Measurements from ENCODE around the gene RMND1. TPM values are rescaled to one million over a fixed set of nuclear protein-coding genes. Genes with fewer than 3 reads are reported as not detected.
"Not testable (repeated sequence)": the region's sequence is repeated elsewhere in the genome, so short reads cannot be mapped to it uniquely, and the experiment has no call there.

The RMND1 gene
- polyA plus RNA-seq, 2 of the 4 experiments (the other 2 are of a cell fraction) = 11.7 to 13.1 TPM

DNA sequence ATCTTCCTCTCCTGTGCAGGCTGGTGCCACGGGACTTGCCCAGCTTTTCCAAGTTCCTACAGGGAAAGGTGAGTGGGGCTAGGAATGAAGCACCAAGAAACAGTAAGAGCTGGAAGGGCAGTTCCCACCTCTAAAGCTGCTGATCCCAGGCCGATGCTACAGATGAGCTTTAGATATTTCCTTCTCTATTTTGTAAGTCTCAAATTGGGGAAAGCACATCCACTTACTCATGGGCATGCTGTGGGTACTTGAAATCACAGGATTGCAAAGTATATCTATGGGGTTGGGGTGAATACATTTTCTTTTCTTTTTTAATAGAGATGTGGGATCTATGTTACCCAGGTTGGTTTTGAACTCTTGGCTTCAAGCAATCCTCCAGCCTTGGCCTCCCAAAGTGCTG, 63.7 kb downstream of the RMND1 start:
- CTCF ChIA-PET = interaction anchor here (0.9 kb wide), 1 partner anchor 570 kb away, joined by 3 read pairs; no protein-coding TSS in a partner anchor
- DNase-seq (ENCODE audit: low read depth in 1 of 2, low spot score in 1 of 2) (no peak), ATAC-seq (no peak), FAIRE-seq (no peak)
- POLR2A ChIA-PET = interaction anchor here (0.7 kb wide), 1 partner anchor 13 kb away, joined by 4 read pairs; no protein-coding TSS in a partner anchor
- Histone ChIP-seq H3K27ac (peak overlapping the region in 1 of 2 experiments; percentile 100; a peak in 2 of 6 replicates), H3K4me2 (peak overlapping the region; percentile 91; the same call in 2 of the 3 replicates), H3K4me1 (peaks cover 25% of the 10 kb centered on the region), H3K9me3 (no peaks in the 10 kb centered on the region), H3K4me3 (no peak overlapping the region)
- TF ChIP-seq CTCF (IDR thresholded peaks at IDR 0.05) = no peak
- no peak for TF ChIP-seq FOSL2 (IDR thresholded peaks at IDR 0.05)
- no peak for TF ChIP-seq FOSL2 (CRISPR knock-in tag; IDR thresholded peaks at IDR 0.05)
- TF ChIP-seq, protein P1, sequence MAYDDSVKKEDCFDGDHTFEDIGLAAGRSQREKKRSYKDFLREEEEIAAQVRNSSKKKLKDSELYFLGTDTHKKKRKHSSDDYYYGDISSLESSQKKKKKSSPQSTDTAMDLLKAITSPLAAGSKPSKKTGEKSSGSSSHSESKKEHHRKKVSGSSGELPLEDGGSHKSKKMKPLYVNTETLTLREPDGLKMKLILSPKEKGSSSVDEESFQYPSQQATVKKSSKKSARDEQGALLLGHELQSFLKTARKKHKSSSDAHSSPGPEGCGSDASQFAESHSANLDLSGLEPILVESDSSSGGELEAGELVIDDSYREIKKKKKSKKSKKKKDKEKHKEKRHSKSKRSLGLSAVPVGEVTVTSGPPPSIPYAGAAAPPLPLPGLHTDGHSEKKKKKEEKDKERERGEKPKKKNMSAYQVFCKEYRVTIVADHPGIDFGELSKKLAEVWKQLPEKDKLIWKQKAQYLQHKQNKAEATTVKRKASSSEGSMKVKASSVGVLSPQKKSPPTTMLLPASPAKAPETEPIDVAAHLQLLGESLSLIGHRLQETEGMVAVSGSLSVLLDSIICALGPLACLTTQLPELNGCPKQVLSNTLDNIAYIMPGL (CRISPR knock-in tag; IDR thresholded peaks at IDR 0.05; ENCODE audit: borderline replicate concordance) = no peak
- TF ChIP-seq NR3C1 (IDR thresholded peaks at IDR 0.05) = no peak
- 94% methylated on average over 2 of the region's 2 CpGs for WGBS (ENCODE audit: missing lambda C conversion rate)

DNA sequence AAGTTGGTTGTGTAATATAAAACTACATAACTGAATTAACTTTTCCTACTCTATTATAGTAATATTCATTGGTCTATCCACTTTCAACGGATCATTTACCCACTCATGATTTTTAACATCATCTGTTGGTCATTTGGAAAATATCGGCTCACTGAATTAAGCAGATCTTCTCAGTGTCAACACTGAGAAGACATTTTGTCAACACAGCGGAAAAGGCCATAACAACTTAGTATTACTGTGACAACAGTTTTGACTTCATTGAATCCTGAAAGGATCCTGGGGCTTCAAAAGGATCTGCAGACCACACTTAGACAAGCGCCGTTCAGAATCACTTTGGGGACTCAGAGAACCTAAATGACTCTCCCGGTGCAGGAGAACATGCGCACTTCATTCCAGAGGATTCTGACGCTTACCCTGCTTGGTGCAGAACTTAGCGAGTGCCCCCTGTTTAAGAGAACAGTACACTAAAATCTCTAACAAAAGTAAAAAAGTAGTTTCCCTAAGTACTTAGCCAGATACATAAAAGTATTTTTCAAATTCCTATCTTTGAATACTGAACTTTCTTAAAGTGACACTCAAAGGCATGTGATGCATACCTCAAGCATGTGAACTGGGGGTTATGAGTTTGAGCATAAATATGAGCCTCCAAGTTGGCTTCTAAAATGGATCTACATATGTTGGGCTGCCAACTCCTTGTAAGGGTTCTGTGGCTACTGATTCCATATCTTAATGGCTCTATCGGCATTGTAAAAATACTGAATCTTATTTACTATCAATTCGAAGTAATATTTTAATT, 64.6 kb downstream of the RMND1 start:
- Histone ChIP-seq H3K4me1 (peaks cover 18% of the 10 kb centered on the region; the same call in 2 of the 3 replicates), H3K9me3 (no peaks in the 10 kb centered on the region), H3K4me2 (no peak overlapping the region), H3K27ac (no peak overlapping the region), H3K4me3 (no peak overlapping the region)
- ChIA-PET CTCF (interaction anchor here (0.9 kb wide), 1 partner anchor 569 kb away, joined by 3 read pairs; no protein-coding TSS in a partner anchor), POLR2A (interaction anchor here (0.7 kb wide), 1 partner anchor 13 kb away, joined by 4 read pairs; no protein-coding TSS in a partner anchor)
- no peak for TF ChIP-seq FOSL2 (IDR thresholded peaks at IDR 0.05)
- no peak for TF ChIP-seq FOSL2 (CRISPR knock-in tag; IDR thresholded peaks at IDR 0.05)
- TF ChIP-seq TFCP2L1 (CRISPR knock-in tag; IDR thresholded peaks at IDR 0.05) = no peak
- peak; percentile 9 for TF ChIP-seq MAFK (IDR thresholded peaks at IDR 0.05; ENCODE audit: partially characterized antibody)
- TF ChIP-seq NR3C1 (IDR thresholded peaks at IDR 0.05) = no peak
- no peak for ATAC-seq
- DNase-seq (ENCODE audit: low read depth in 1 of 2, low spot score in 1 of 2) = no peak
- WGBS (ENCODE audit: missing lambda C conversion rate) = 85% methylated on average over 11 of the region's 11 CpGs
- FAIRE-seq = no peak

DNA sequence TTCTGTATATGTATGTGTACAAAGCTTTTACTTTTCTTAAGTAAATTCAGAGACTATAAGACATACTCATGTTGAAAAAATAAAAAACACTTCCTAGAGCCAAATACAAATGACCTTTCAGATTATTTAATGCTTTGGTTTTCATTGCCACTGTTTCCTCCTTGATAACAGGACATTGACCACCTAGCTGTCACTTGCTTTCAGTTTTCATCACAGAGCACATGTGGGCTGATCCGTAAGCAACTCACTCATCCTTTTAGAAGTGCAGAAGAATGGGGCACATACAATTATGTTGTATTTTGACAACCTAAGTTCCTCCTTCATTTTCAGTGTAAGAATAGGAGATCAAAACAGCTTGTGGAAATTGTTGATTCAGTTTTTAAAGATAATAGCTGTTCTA, 66.7 kb downstream of the RMND1 start:
- DNase-seq (ENCODE audit: low read depth in 1 of 2, low spot score in 1 of 2) (no peak), ATAC-seq (no peak), FAIRE-seq (no peak)
- H3K9me3 ChIP-seq = no peaks in the 10 kb centered on the region
- POLR2A ChIA-PET = interaction anchor here (0.6 kb wide), 1 partner anchor 18 kb away, joined by 3 read pairs; no protein-coding TSS in a partner anchor
- H3K4me2 ChIP-seq = no peak overlapping the region
- WGBS (ENCODE audit: missing lambda C conversion rate) = 88% methylated on average over 1 of the region's 1 CpG
- no peak overlapping the region for H3K27ac ChIP-seq
- no peak overlapping the region for H3K4me3 ChIP-seq
- TF ChIP-seq BHLHE40 (IDR thresholded peaks at IDR 0.05; ENCODE audit: low read depth, low read length) (no peak), JUN (IDR thresholded peaks at IDR 0.05) (no peak), SMC3 (IDR thresholded peaks at IDR 0.05) (no peak)
- CTCF ChIA-PET = no interaction called here
- peaks cover 18% of the 10 kb centered on the region; the same call in 2 of the 3 replicates for H3K4me1 ChIP-seq

DNA sequence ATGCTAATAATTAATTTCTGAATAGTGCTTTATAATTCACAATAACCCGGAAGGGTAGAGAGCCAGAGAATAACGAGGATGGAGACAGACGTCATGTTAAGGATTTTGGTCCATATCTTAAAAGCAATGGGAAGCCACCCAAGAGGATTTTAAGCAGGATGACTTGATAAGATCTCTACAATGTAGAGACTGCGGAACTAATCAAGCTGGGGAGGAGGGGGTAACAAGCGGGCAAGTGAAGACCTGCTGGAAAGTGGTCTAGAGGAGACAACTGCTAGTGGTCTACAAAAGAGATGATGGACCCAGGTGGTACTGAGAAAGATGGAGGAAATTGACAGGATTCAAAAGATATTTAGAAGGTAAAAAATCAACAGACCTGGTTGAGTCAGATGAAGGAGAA, 67.8 kb downstream of the RMND1 start:
- ChIA-PET CTCF (interaction anchor here (1.4 kb wide), 1 partner anchor 14 kb away, joined by 4 read pairs; no protein-coding TSS in a partner anchor), POLR2A (no interaction called here)
- ATAC-seq = no peak
- FAIRE-seq = no peak
- 88% methylated on average over 5 of the region's 5 CpGs for WGBS (ENCODE audit: missing lambda C conversion rate)
- H3K4me1 ChIP-seq = peaks cover 18% of the 10 kb centered on the region; the same call in 2 of the 3 replicates
- H3K4me2 ChIP-seq = no peak overlapping the region
- DNase-seq (ENCODE audit: low read depth in 1 of 2, low spot score in 1 of 2) = no peak
- no peaks in the 10 kb centered on the region for H3K9me3 ChIP-seq
- H3K27ac ChIP-seq = no peak overlapping the region
- TF ChIP-seq FOXS1 (CRISPR knock-in tag; IDR thresholded peaks at IDR 0.05) = no peak
- TF ChIP-seq RAD21 (conservative IDR thresholded peaks at IDR 0.05 in 1 of 2, IDR thresholded peaks at IDR 0.05 in 1 of 2) = no peak
- no peak overlapping the region for H3K4me3 ChIP-seq

GRCh38 chr6:151382631-151383030, 69.3 kb downstream of the RMND1 start:
- DNase-seq (ENCODE audit: low read depth in 1 of 2, low spot score in 1 of 2); H3K27ac ChIP-seq; ATAC-seq; POLR2A ChIA-PET; FAIRE-seq; H3K4me1 ChIP-seq; H3K4me3 ChIP-seq; H3K4me2 ChIP-seq; H3K9me3 ChIP-seq: not testable (repeated sequence)
- 98% methylated on average over 9 of the region's 9 CpGs for WGBS (ENCODE audit: missing lambda C conversion rate)
- CTCF ChIA-PET = interaction anchor here (1.4 kb wide), 1 partner anchor 13 kb away, joined by 4 read pairs; no protein-coding TSS in a partner anchor
